ENCODE data around the gene DDX27. TPM values are rescaled to one million over a fixed set of nuclear protein-coding genes. Genes with fewer than 3 reads are reported as not detected.

The DDX27 gene
- total RNA-seq, 1 donor from 2014 or later, result 23.3 TPM

DNA sequence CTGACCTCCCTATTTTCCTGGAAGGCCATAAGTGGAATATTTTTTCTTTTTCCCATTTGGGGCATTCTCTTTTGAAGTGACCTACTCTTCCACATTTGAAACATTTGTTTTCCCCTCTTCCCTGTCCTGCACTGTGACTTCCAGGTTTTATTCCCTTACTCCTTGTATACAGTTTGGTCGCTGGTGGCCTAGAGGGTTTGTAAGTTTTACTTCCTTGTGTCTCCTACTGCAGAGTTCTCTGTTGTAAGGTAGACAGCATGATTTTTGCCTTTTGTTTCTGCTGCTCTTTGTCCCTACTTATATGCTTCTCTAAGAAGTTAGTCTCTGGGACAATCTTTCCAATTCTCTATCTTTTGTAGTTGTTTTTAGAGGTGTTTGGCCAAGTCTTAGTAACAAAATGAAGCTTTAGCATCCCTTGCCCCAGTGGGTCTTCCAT, 66.0 kb downstream of the DDX27 start:
- H3K27ac Mint-ChIP-seq (ENCODE audit: unreplicated experiment), result peak overlapping the region; percentile 81
- H3K27me3 Mint-ChIP-seq (ENCODE audit: low read depth), result no peaks in the 10 kb centered on the region
- H3K4me1 Mint-ChIP-seq (ENCODE audit: low read depth), result peaks cover 88% of the 10 kb centered on the region
- H3K36me3 Mint-ChIP-seq (ENCODE audit: low read depth), result peaks cover 90% of the 10 kb centered on the region
- no peak for TF ChIP-seq CTCF (IDR thresholded peaks at IDR 0.05)
- DNase-seq (ENCODE audit: low spot score), result no peak
- peak overlapping the region; percentile 99 for H3K4me3 Mint-ChIP-seq (ENCODE audit: unreplicated experiment)
- H3K9me3 Mint-ChIP-seq (ENCODE audit: low read depth), result peaks cover 2% of the 10 kb centered on the region

DNA sequence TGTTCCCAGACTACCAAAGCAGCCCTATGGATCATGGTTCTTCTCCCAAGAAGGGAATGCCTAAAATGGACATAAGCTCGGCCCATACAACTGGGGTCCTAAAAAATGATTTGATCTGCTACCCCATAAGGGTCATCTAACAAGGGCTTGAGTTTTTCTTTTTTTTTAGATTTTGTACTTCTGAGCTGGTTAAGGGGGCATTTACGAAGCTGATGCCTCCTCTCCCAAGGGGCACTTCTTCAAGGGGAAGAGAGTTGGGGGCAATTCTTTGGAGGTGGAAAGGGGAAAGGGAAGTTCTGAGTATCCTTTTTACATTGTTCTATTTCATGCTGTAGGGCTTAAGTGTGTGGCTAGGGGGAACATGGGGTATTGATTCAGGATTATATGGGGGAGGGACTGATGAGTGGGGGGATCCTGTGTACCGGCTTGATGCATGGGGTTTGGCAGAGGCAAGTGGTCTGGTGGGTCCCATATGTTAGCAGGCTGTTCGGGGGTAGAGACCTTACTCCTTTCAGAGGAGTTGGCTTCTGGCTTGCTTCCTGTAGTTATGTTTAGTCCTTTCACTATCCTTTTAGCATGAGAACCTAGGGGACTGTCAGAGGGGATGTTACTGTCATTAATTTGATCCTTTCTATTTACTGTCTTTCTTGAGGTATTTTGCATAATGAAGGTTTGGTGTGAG, 66.7 kb downstream of the DDX27 start:
- no peak for DNase-seq (ENCODE audit: low spot score)
- Mint-ChIP-seq H3K36me3 (ENCODE audit: low read depth) (peaks cover 88% of the 10 kb centered on the region), H3K4me1 (ENCODE audit: low read depth) (peaks cover 85% of the 10 kb centered on the region), H3K27ac (ENCODE audit: unreplicated experiment) (peak overlapping the region; percentile 81), H3K27me3 (ENCODE audit: low read depth) (no peaks in the 10 kb centered on the region), H3K9me3 (ENCODE audit: low read depth) (peaks cover 2% of the 10 kb centered on the region), H3K4me3 (ENCODE audit: unreplicated experiment) (peak overlapping the region; percentile 50)
- TF ChIP-seq CTCF (IDR thresholded peaks at IDR 0.05), result no peak

- peak overlapping the region; percentile 14 for H3K4me3 Mint-ChIP-seq (ENCODE audit: unreplicated experiment)
- H3K4me1 Mint-ChIP-seq (ENCODE audit: low read depth), result peaks cover 79% of the 10 kb centered on the region
- peaks cover 83% of the 10 kb centered on the region for H3K36me3 Mint-ChIP-seq (ENCODE audit: low read depth)
- TF ChIP-seq CTCF (IDR thresholded peaks at IDR 0.05), result no peak
- DNase-seq (ENCODE audit: low spot score), result no peak
- no peaks in the 10 kb centered on the region for H3K27me3 Mint-ChIP-seq (ENCODE audit: low read depth)
- peak overlapping the region; percentile 81 for H3K27ac Mint-ChIP-seq (ENCODE audit: unreplicated experiment)
- H3K9me3 Mint-ChIP-seq (ENCODE audit: low read depth), result peaks cover 2% of the 10 kb centered on the region
Measured at GRCh38 chr20:49286689-49287551, 67.7 kb downstream of the DDX27 start.

DNA sequence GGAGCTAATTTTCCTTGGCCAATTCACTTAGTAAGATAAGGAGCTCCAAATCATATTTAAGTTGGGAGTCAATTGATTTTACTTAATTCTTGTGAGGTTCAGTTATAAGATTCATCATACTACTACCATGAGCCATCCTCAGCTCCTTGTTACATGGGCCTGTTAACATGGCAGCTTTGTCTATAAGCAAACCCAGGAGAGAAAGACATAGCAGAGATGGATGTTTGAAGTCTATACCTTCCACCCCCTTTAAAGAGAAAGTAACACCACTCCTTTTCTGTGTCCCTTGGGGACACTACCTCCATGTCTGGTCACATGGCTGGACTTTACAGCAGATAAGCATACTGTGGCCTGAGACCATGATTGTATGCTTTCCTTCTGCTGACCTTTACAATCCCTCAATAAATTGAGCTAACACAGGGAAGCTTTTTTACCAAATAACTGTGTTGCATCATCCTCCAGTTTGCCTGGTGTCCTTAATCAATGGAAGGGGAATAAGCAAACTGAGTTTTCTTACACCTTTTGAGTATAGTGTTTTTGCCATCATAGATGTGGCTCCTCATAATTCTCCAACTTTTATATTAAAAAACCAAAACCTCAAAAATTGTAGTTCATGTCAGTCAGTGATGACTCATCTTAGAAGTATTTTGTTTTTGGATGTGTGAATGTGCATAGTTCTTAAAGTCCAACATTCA, 68.5 kb downstream of the DDX27 start:
- Mint-ChIP-seq H3K4me3 (ENCODE audit: unreplicated experiment) (peak overlapping the region; percentile 13), H3K27me3 (ENCODE audit: low read depth) (no peaks in the 10 kb centered on the region), H3K27ac (ENCODE audit: unreplicated experiment) (peak overlapping the region; percentile 81), H3K4me1 (ENCODE audit: low read depth) (peaks cover 71% of the 10 kb centered on the region), H3K9me3 (ENCODE audit: low read depth) (peaks cover 2% of the 10 kb centered on the region), H3K36me3 (ENCODE audit: low read depth) (peaks cover 75% of the 10 kb centered on the region)
- TF ChIP-seq CTCF (IDR thresholded peaks at IDR 0.05), result no peak
- DNase-seq (ENCODE audit: low spot score), result no peak

DNA sequence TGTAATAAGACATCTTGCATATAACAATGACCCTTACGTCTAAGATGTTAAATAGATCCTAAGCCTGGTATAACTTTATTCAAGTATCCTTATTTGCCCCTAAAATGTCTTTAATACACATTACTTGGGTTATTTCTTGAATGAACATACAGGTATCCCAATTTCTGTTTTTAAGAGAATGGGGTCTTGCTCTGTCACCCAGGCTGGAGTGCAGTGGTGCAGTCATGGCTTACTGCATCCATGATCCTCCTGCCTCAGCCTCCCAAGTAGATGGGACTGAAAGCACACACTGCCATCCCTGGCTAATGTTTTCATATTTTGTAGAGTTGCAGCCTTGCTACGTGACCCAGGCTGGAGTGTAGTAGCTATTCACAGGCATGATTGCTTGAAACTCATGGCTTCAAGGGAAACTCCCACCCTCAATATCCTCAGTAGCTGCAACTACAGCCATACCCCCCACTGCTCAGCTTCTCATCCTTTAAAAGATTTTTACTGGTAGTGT, 69.1 kb downstream of the DDX27 start:
- Mint-ChIP-seq H3K27me3 (ENCODE audit: low read depth) (no peaks in the 10 kb centered on the region), H3K4me1 (ENCODE audit: low read depth) (peaks cover 65% of the 10 kb centered on the region), H3K9me3 (ENCODE audit: low read depth) (peaks cover 2% of the 10 kb centered on the region), H3K4me3 (ENCODE audit: unreplicated experiment) (no peak overlapping the region), H3K36me3 (ENCODE audit: low read depth) (peaks cover 69% of the 10 kb centered on the region), H3K27ac (ENCODE audit: unreplicated experiment) (peak overlapping the region; percentile 81)
- no peak for TF ChIP-seq CTCF (IDR thresholded peaks at IDR 0.05)
- DNase-seq (ENCODE audit: low spot score), result no peak
